AG10803 (cell line): ENCODE data around the gene TADA2A.

ENCODE experiments used
- DNase-seq: peaks from one replicate; pipeline ENCODE4 v3.0.0; 2010; ENCODE audit warnings: low read depth
- H3K4me3 ChIP-seq: 2 replicates; pipeline ENCODE4 v1.5.1; 2011; ENCODE audit warnings: mild to moderate bottlenecking, low read length, control low read depth
- CTCF ChIP-seq: conservative IDR thresholded peaks from 2 replicates; pipeline ENCODE4 v1.5.1; 2011; ENCODE audit warnings: mild to moderate bottlenecking, low read length, control low read depth, inconsistent platforms

Gene TADA2A

GRCh38 chr17:37494971-37495370 is 88.3 kb downstream of the TADA2A start:
- no peak overlapping the region for H3K4me3 ChIP-seq
- no peak for DNase-seq
- TF ChIP-seq CTCF: no peak

GRCh38 chr17:37500378-37500777 is 93.7 kb downstream of the TADA2A start:
- no peak for TF ChIP-seq CTCF
- H3K4me3 ChIP-seq: no peak overlapping the region
- no peak for DNase-seq

- H3K4me3 ChIP-seq: no peak overlapping the region
- TF ChIP-seq CTCF: no peak
- no peak for DNase-seq
These were observed 95.6 kb downstream of the TADA2A start for GRCh38 chr17:37502009-37502936.

GRCh38 chr17:37503148-37503547 is 96.5 kb downstream of the TADA2A start:
- TF ChIP-seq CTCF: no peak
- no peak for DNase-seq
- H3K4me3 ChIP-seq: no peak overlapping the region

- DNase-seq: no peak
- no peak for TF ChIP-seq CTCF
These were observed 98.6 kb downstream of the TADA2A start for GRCh38 chr17:37505333-37505732.

GRCh38 chr17:37506678-37507077 is 100.0 kb downstream of the TADA2A start:
- TF ChIP-seq CTCF: peak; percentile 49
- no peak for DNase-seq
- H3K4me3 ChIP-seq: no peak overlapping the region

More at GRCh38 chr17:37505333-37505732, 98.6 kb downstream of the TADA2A start:
- no peak overlapping the region for H3K4me3 ChIP-seq

- TF ChIP-seq CTCF: no peak
- H3K4me3 ChIP-seq: no peak overlapping the region
- no peak for DNase-seq
These were observed 100.4 kb downstream of the TADA2A start for GRCh38 chr17:37507111-37507510.
